Keratinocyte (primary cell): ENCODE data around the gene C9orf43. TPM values are rescaled to one million over a fixed set of nuclear protein-coding genes. Genes with fewer than 3 reads are reported as not detected.

Experiments
- DNase-seq: peaks from one replicate; pipeline ENCODE4 v3.0.0-alpha.2; 2011; ENCODE audit warnings: low read depth, missing footprints, low spot score
- FAIRE-seq: peaks from 2 replicates; lab custom pipeline; 2011; peaks lifted over from hg19 to GRCh38; lab: Jason Lieb, UNC
- H2AFZ ChIP-seq: 2 replicates; pipeline ENCODE4 v1.6.0; 2012; ENCODE audit warnings: low read length, control low read depth, inconsistent platforms; ENCODE audit not compliant: control insufficient read depth
- H3K27ac ChIP-seq: 2 replicates; pipeline ENCODE4 v1.5.1; 2011; ENCODE audit warnings: low read length; ENCODE audit not compliant: control insufficient read depth, insufficient read depth
- H3K27me3 ChIP-seq: 3 replicates; pipeline ENCODE4 v1.6.0; 2011; ENCODE audit warnings: low read length; ENCODE audit not compliant: control insufficient read depth, insufficient read depth; ENCODE audit errors: extremely low read depth
- H3K36me3 ChIP-seq, 2 experiments: 2 replicates in 1 of 2; 3 replicates in 1 of 2; pipeline ENCODE4 v1.5.1; 2011; ENCODE audit warnings: low read length in 2 of 2, mild to moderate bottlenecking in 1 of 2; ENCODE audit not compliant: control insufficient read depth in 2 of 2, insufficient read depth in 2 of 2; ENCODE audit errors: extremely low read depth in 1 of 2
- H3K4me1 ChIP-seq: 3 replicates; pipeline ENCODE4 v1.5.1; 2011; ENCODE audit warnings: low read length; ENCODE audit not compliant: control insufficient read depth, insufficient read depth; ENCODE audit errors: extremely low read depth
- H3K4me2 ChIP-seq: 3 replicates; pipeline ENCODE4 v1.6.0; 2011; ENCODE audit warnings: low read depth, low read length; ENCODE audit not compliant: control insufficient read depth, insufficient read depth; ENCODE audit errors: extremely low read depth
- H3K4me3 ChIP-seq, 3 experiments: fragments of 200-600 bp in 1 of 3; sonication (generic) in 1 of 3; 2 replicates in 2 of 3; 3 replicates in 1 of 3; pipeline ENCODE4 v1.5.1; 2011 to 2016; ENCODE audit warnings: low read length in 3 of 3, mild to moderate bottlenecking in 3 of 3, control low read depth in 2 of 3, inconsistent platforms in 1 of 3, low read depth in 1 of 3, mixed read lengths in 1 of 3, mixed run types in 1 of 3, moderate library complexity in 1 of 3; ENCODE audit not compliant: control insufficient read depth in 2 of 3, insufficient read depth in 2 of 3; ENCODE audit errors: extremely low read depth in 1 of 3
- H3K79me2 ChIP-seq: 2 replicates; pipeline ENCODE4 v1.6.0; 2012; ENCODE audit warnings: low read length; ENCODE audit not compliant: control insufficient read depth, insufficient read depth
- H3K9ac ChIP-seq: 3 replicates; pipeline ENCODE4 v1.6.0; 2011; ENCODE audit warnings: low read length; ENCODE audit not compliant: control insufficient read depth, insufficient read depth; ENCODE audit errors: extremely low read depth
- H3K9me1 ChIP-seq: 3 replicates; pipeline ENCODE4 v1.6.0; 2011; ENCODE audit warnings: low read length; ENCODE audit not compliant: control insufficient read depth, insufficient read depth; ENCODE audit errors: extremely low read depth
- H3K9me3 ChIP-seq: 2 replicates; pipeline ENCODE4 v1.5.1; 2012; ENCODE audit warnings: low read depth, low read length; ENCODE audit not compliant: control insufficient read depth
- H4K20me1 ChIP-seq: 3 replicates; pipeline ENCODE4 v1.6.0; 2011; ENCODE audit warnings: low read length; ENCODE audit not compliant: control insufficient read depth, insufficient read depth; ENCODE audit errors: extremely low read depth
- CTCF ChIP-seq, 3 experiments: IDR thresholded peaks in 1 of 3; conservative IDR thresholded peaks in 1 of 3; optimal IDR thresholded peaks in 1 of 3; 2 replicates in 2 of 3; 3 replicates in 1 of 3; pipeline versions ENCODE3 to v1.5.1; 2011; ENCODE audit warnings: low read length in 3 of 3, mild to moderate bottlenecking in 3 of 3, moderate library complexity in 2 of 3, control low read depth in 1 of 3, inconsistent platforms in 1 of 3; ENCODE audit not compliant: insufficient read depth in 2 of 3; ENCODE audit errors: extremely low read depth in 1 of 3
- EZH2 ChIP-seq: IDR thresholded peaks from one replicate; pipeline ENCODE4 v1.6.1; 2012; ENCODE audit warnings: inconsistent platforms, mild to moderate bottlenecking, low read length, moderate library complexity
- dilution Hi-C: fragments of 300-500 bp; cut with MboI; formaldehyde crosslinking; loops from one replicate; pipeline ENCODE4 v1.7.0; 2020; ENCODE audit warnings: low sequenced_read_pairs; ENCODE audit not compliant: extremely low pct_ligation_motif_present
- polyA plus RNA-seq, 5 experiments: library from polyadenylated mRNA; depleted of rRNA in 3 of 5; stranded (reverse) in 3 of 5; stranded (forward) in 1 of 5; unstranded in 1 of 5; fragments of >200 nt; gene quantifications; 1 replicate in 1 of 5; 2 replicates in 3 of 5; 3 replicates in 1 of 5; pipeline versions ENCODE4 v1.2.1 to v1.2.3, GENCODE V29; 2011 to 2012; ENCODE audit warnings: missing spikeins in 2 of 5, low read depth in 1 of 5, low replicate concordance in 1 of 5

C9orf43 gene
- polyA plus RNA-seq, 1 donor (not counting 4 experiments of a cell fraction or from before 2014, with no cell fraction given), result 0.75 TPM

DNA sequence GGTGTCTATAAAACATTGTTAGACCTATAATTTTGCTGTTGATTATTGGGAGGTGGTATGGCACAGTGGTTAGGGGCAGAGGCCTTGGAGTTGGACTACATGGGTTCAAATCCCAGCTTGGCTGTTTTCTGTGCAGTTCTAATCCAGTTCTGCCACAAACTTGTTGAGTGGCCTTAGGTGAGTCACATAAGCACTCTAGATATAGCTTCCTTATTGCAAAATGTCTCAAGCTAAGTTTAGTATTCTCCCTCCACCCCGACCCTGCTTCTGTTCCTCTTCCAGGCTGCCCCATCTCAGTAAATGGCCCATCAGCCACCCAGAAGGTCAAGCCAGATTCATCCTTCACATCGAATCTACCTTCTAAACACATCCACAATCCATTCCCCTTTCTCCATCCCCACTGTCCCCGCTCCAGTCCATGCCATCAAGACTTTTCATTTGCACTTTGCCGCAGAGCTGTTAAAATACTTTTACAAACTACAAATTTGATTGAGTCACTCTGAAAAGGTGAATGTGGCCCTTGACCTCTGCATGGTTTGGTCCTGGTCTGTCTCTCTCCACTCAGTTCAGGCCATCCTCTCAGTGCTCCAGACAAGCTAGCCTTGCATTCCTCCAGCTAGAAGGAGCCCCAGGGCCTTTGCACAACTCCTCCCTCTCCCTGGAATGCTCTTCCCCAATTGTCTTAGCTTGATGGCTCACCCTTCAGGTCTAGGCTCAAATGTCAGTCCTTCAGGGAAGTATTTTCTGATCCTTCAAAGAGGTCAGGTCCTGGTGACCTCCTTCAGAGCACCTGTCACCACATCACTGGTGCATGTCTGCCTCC lies 23.8 kb upstream of the C9orf43 start:
- TF ChIP-seq EZH2 (no peak), CTCF (optimal IDR thresholded peaks at IDR 0.05 in 1 of 3, IDR thresholded peaks at IDR 0.05 in 1 of 3, conservative IDR thresholded peaks at IDR 0.05 in 1 of 3; ENCODE audit: extremely low read depth in 1 of 3, insufficient read depth in 2 of 3, low read length in 3 of 3) (no peak)
- H3K9ac ChIP-seq, result no peak overlapping the region
- H3K4me3 ChIP-seq, result no peak overlapping the region
- no peaks in the 10 kb centered on the region for H3K9me3 ChIP-seq
- FAIRE-seq, result no peak
- H3K36me3 ChIP-seq, result peaks cover 2 to 19% of the 10 kb centered on the region in 2 experiments
- H3K4me2 ChIP-seq, result no peak overlapping the region
- H4K20me1 ChIP-seq, result no peaks in the 10 kb centered on the region
- H3K4me1 ChIP-seq, result peaks cover 6% of the 10 kb centered on the region
- dilution Hi-C loops, result no loop called here
- H3K9me1 ChIP-seq, result no peaks in the 10 kb centered on the region
- no peak for DNase-seq
- H2AFZ ChIP-seq, result no peak overlapping the region
- H3K27me3 ChIP-seq, result no peaks in the 10 kb centered on the region
- H3K27ac ChIP-seq, result no peak overlapping the region
- no peaks in the 10 kb centered on the region for H3K79me2 ChIP-seq

DNA sequence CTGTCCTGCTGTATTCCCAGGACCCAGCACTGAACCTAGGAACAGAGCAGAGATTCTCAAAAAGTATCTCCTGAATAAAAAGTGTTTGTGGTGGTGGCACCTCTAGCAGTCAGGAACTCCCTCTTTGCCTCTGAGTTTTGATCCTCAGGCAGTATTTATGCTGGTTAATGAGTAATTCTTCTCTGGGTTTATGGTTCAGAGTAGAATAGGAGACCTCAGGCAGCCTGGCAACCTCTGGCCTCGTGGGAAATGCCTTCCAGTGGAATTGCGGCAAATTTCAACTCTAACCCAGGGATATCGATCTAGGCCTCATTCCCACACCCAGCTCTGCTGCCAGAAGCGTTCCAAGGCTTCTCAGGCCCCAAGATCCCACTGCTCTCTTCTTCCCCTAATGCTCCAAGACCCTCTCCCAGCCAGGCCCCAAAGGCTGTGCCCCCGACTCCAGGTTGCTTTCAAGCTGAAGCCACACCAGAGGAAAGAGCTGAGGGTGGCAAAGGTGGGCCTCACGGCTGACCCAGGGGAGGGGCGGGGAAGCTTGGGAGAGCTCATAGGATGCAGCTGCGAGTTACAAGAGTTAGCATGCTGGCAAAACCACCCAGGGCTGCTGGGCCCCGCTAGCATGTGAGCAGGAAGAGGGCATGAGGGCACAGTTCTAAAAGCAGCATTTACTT lies 22.9 kb upstream of the C9orf43 start:
- Histone ChIP-seq H3K27me3 (no peaks in the 10 kb centered on the region), H3K9me3 (no peaks in the 10 kb centered on the region), H4K20me1 (no peaks in the 10 kb centered on the region), H3K9ac (no peak overlapping the region), H3K4me1 (no peaks in the 10 kb centered on the region), H3K9me1 (no peaks in the 10 kb centered on the region), H3K27ac (no peak overlapping the region), H3K79me2 (no peaks in the 10 kb centered on the region), H3K36me3 (peaks cover 3 to 21% of the 10 kb centered on the region in 2 experiments), H3K4me2 (no peak overlapping the region), H3K4me3 (no peak overlapping the region), H2AFZ (no peak overlapping the region)
- dilution Hi-C loops, result no loop called here
- FAIRE-seq, result no peak
- TF ChIP-seq EZH2 (no peak), CTCF (optimal IDR thresholded peaks at IDR 0.05 in 1 of 3, IDR thresholded peaks at IDR 0.05 in 1 of 3, conservative IDR thresholded peaks at IDR 0.05 in 1 of 3; ENCODE audit: extremely low read depth in 1 of 3, insufficient read depth in 2 of 3, low read length in 3 of 3) (no peak)
- no peak for DNase-seq
